GM18909 (cell line): Measurements from ENCODE around the gene WDR76.

Experiments
- ATAC-seq: cut with Tn5 transposase; IDR thresholded peaks from one replicate; pipeline ENCODE4 v1.9.1; 2021; ENCODE audit warnings: mild to moderate bottlenecking; ENCODE audit not compliant: unreplicated experiment, poor library complexity

Gene WDR76

DNA sequence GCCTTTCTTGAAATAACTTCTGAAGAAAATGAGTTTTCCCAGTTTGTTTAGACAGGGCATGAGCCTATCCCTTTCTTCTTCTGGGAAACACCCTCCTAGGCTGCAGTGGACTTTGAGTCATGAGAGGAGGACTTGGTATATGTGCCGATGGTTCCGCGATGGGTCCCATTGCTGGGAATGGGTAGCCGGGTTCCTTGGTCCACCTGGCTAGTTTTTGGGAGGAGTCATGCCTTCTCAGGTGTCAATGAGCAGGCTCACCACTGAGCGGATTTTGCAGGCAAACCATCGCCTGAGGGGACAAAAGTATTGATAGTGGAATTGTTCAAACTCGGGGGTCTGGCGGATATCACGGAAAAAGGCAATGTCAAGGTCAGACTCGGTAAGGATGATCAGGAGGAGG, 46.8 kb downstream of the WDR76 start:
- ATAC-seq: no peak

DNA sequence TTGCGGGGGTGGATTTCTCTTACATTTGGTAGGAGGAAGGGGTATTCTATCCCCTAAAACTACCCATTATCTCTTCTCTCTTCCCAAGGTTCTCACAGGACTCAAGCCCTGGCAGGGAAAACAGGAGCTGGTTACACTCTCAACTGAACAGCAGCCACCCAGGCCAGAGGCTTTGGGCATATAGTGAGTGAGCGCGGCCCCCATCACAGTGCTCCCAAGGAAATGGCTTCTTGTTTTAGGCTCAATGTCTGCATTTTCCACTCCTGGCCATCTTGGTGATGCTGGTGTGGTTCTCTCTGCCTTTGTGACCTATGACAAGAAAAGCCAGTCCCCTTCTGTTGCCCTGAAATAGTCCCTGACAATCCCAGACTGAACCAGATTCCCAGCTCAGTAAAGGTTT, 50.1 kb downstream of the WDR76 start:
- no peak for ATAC-seq

GRCh38 chr15:43877371-43877770, 50.6 kb downstream of the WDR76 start:
- no peak for ATAC-seq

DNA sequence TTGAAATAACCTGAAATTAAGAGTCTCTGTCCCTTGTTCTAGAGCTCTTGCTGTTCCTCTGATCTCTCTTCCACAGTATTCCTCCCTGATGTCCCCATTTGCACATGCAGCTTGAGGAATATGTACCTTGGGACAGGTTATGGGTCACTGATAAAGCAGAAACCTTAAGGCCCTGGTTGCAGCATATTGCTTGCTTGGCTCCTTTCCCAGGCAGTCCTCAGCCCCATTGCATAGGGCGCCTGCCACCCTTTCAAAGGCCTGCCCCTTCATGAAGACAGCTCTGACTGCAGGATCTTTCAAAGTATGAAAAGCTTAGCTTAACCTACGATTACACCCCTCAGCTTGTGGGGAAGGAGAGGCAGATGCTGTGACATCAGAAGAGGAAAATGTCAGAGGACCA, 51.6 kb downstream of the WDR76 start:
- ATAC-seq: no peak

GRCh38 chr15:43879386-43880355, 52.9 kb downstream of the WDR76 start:
- no peak for ATAC-seq

- no peak for ATAC-seq
Measured at GRCh38 chr15:43880406-43881194, 53.8 kb downstream of the WDR76 start.

GRCh38 chr15:43881245-43881644, 54.4 kb downstream of the WDR76 start:
- ATAC-seq: no peak

GRCh38 chr15:43881944-43882343, 55.1 kb downstream of the WDR76 start:
- no peak for ATAC-seq

- no peak for ATAC-seq
Measured at GRCh38 chr15:43883571-43883970, 56.8 kb downstream of the WDR76 start.

DNA sequence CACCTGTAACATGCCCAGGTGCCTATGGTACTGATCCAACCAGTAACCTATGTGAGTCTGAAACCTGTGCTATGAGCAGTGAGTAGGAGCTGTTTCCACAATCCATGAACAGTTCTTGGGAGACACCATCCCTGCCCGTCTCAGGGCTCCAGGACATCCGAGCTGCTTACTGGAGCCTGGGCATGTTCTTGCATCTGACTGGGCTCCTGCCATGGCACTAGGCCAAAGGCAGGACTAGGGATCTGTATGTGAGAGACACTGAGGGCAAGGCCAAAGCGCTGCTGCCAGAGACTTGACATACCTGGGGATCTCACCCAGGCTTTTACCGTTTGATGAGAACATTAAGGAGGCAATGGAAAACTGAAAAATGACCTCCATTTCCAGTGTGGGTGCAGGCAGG, 59.8 kb downstream of the WDR76 start:
- ATAC-seq: no peak

DNA sequence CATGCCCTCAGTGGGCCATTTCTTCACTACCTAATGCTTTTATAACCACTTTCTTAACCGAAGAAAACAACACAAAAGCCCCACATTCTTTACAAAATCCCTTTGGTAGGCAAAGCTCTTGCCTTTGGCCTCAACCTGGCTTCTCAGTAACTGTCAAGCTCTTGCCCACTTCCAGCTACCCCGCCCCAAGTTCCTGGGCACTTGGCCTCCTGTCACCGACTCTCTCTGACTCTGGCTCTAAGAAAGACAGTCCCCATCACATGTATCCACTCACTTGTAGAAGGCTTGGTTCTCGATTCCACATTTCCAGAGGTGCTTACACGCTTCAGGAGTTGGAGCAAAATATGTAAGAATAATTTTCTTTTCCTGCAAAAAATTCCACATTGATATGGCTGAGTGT, 61.1 kb downstream of the WDR76 start:
- ATAC-seq: no peak

DNA sequence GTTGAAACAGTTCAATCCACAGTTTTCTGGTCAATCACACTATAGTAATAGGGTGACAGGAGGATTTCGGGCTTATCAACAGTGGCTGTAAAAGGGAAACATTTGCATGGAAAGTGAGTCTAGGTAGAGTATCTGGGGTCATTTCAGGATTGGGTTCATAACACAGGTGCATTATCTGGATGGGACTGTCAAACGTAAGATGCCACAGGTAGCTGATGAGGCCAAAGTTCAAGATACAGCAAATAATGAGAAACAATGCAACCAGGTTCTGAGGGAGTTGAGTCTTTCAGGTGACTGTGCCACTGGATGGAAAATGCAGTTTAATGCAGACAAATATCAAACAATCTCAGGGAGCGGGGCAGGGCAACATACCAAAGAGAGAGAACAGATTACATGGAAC, 62.2 kb downstream of the WDR76 start:
- ATAC-seq: no peak

GRCh38 chr15:43893956-43894355, 67.2 kb downstream of the WDR76 start:
- no peak for ATAC-seq

GRCh38 chr15:43895586-43895985, 68.8 kb downstream of the WDR76 start:
- ATAC-seq: no peak

GRCh38 chr15:43896543-43896942, 69.7 kb downstream of the WDR76 start:
- ATAC-seq: no peak

DNA sequence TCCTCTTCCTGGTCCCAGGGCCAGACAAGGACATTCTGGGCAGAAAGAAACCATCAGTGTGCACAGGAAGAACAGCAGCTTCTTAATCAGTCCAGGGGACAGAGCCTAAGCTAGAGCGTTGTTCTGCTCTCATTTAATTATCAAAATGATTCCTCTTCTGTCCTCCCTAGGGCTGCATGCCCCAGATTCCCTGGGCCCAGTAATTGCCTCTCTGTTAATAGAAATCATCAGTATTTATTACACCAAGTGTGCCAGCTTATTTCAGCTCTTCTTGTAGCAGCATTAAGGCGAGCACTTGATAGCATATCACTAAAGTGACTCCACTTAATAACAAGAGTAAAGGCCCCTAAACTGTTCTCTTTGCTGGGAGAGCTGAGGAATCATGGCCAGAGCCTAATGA, 72.1 kb downstream of the WDR76 start:
- ATAC-seq: no peak

- no peak for ATAC-seq
Measured at GRCh38 chr15:43899928-43900327, 73.1 kb downstream of the WDR76 start.

DNA sequence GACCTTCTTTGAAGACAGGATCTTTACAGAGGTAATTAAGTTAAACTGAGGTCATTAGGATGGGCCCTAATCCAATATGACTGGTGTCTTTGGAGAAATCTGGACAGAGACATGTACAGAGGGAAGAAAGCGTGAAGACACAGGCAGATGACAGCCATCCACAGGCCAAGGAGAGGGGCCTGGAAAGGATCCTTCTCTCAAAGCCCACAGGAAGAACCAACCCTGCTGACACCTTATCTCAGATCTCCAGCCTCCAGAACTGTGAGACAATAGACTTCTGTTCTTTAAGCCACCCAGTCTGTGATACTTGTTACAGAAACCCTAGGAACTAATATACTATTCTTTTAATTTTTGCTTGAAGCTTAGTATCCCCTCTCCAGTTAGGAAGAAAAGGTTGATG, 74.2 kb downstream of the WDR76 start:
- ATAC-seq: no peak

GRCh38 chr15:43901495-43901894, 74.7 kb downstream of the WDR76 start:
- no peak for ATAC-seq

DNA sequence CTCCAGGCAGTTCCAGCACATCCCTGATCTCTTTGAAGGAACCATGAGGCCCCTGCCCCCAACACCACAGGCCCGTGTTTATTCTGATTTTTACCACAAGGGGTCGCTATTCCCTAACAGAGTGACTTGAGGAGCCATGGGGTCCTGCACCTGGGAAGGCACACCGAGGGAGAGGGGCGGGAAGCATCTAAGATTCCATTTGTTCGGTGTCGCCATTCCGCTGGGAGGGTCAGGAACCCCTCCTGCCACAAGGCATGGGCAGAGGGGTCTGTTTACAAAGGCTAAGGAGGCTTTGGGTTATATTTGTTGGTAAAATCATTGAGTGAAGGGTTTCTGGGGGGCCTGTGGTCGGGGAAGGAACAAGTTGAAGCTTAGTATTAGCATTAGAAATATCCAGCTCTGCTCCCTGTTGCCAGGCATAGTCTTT, 77.1 kb downstream of the WDR76 start:
- ATAC-seq: peak; percentile 51

DNA sequence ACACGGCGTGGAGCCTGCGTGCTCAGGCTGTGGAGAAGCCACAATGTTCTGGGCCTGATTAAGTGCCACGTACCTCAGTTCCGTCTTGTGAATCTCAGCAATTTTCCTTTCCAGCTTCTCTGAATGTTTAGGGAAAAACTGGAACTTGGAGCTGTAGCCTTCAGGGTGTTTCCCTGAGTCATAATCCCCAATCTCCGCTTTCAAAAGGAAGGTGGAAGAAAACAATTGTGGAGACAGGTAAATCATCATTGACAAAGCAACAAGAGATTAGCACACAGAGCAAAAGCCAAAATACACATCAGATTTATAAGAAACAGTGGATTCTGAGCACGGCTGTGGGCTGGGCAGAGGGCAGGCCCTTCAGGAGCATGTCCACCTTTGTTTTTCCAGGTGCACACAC, 79.0 kb downstream of the WDR76 start:
- no peak for ATAC-seq
